Neural progenitor cell (in vitro differentiated cells): ENCODE results near the gene PRCD.

Experiments used
- EZH2phosphoT487 ChIP-seq: fragments of 200-600 bp; sonication (generic); IDR thresholded peaks from 2 replicates; pipeline ENCODE4 v1.6.1; 2017; ENCODE audit warnings: antibody characterized with exemption
- TF ChIP-seq, protein P1 (sequence below): fragments of 200-600 bp; sonication (generic); IDR thresholded peaks from 2 replicates; pipeline ENCODE4 v1.5.1; 2017; ENCODE audit warnings: antibody characterized with exemption, mild to moderate bottlenecking

DNA sequence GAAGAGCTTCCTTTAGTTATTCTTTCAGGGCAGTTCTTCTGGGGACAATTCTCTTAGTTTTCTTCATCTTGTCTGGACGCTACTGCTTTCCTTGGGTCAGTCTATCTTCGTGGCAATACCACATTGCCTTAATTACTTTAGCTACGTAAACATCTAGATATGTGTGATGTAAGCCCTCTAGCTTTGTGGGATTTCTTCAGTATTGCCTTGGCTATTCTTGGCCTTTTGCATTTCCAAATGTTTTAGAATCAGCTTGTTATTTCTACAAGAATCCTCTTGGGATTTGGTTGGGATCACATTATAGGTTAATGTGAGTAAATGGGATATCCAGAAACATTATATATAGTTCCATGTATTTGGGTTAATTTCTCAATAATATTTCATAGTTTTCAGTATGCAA lies 54.8 kb downstream of the PRCD start:
- TF ChIP-seq, protein P1, sequence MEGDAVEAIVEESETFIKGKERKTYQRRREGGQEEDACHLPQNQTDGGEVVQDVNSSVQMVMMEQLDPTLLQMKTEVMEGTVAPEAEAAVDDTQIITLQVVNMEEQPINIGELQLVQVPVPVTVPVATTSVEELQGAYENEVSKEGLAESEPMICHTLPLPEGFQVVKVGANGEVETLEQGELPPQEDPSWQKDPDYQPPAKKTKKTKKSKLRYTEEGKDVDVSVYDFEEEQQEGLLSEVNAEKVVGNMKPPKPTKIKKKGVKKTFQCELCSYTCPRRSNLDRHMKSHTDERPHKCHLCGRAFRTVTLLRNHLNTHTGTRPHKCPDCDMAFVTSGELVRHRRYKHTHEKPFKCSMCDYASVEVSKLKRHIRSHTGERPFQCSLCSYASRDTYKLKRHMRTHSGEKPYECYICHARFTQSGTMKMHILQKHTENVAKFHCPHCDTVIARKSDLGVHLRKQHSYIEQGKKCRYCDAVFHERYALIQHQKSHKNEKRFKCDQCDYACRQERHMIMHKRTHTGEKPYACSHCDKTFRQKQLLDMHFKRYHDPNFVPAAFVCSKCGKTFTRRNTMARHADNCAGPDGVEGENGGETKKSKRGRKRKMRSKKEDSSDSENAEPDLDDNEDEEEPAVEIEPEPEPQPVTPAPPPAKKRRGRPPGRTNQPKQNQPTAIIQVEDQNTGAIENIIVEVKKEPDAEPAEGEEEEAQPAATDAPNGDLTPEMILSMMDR: no peak
- TF ChIP-seq EZH2phosphoT487: no peak
